Endodermal cell (in vitro differentiated cells): ENCODE data around the gene MMRN2. TPM values are rescaled to one million over a fixed set of nuclear protein-coding genes. Genes with fewer than 3 reads are reported as not detected.

Experiments
- DNase-seq: peaks from one replicate; pipeline ENCODE4 v3.0.0-alpha.2; 2017
- H3K27ac ChIP-seq: 2 replicates; pipeline ENCODE4 v1.5.1; 2013; ENCODE audit warnings: mild to moderate bottlenecking, low read depth, low read length, moderate library complexity
- H3K27me3 ChIP-seq: 2 replicates; pipeline ENCODE4 v1.6.1; 2013; ENCODE audit warnings: mild to moderate bottlenecking, low read length, moderate library complexity; ENCODE audit not compliant: insufficient read depth, control insufficient read depth, poor library complexity, severe bottlenecking
- H3K36me3 ChIP-seq: 2 replicates; pipeline ENCODE4 v1.7.0; 2013; ENCODE audit warnings: mild to moderate bottlenecking, low read length, moderate library complexity; ENCODE audit not compliant: control insufficient read depth, insufficient read depth
- H3K4me1 ChIP-seq: one replicate; pipeline ENCODE4 v1.7.0; 2013; ENCODE audit warnings: low read length; ENCODE audit not compliant: control insufficient read depth, insufficient read depth
- H3K4me3 ChIP-seq: 2 replicates; pipeline ENCODE4 v1.5.1; 2013; ENCODE audit warnings: mild to moderate bottlenecking, low read length, moderate library complexity
- H3K9ac ChIP-seq: 2 replicates; pipeline ENCODE4 v1.6.1; 2013; ENCODE audit warnings: mild to moderate bottlenecking, low read length, moderate library complexity; ENCODE audit not compliant: poor library complexity, severe bottlenecking; ENCODE audit errors: extremely low read depth
- H3K9me3 ChIP-seq: 2 replicates; pipeline ENCODE4 v1.6.1; 2013; ENCODE audit warnings: mild to moderate bottlenecking, low read length, moderate library complexity; ENCODE audit not compliant: control insufficient read depth
- H3K27ac Mint-ChIP-seq: 2 replicates; pipeline ENCODE4 v1.8.0; 2020; ENCODE audit warnings: mixed read lengths
- H3K27me3 Mint-ChIP-seq: 2 replicates; pipeline ENCODE4 v1.8.0; 2021; ENCODE audit warnings: mild to moderate bottlenecking, mixed read lengths; ENCODE audit not compliant: insufficient read depth
- H3K36me3 Mint-ChIP-seq: 2 replicates; pipeline ENCODE4 v1.8.0; 2020; ENCODE audit warnings: low read depth, mixed read lengths
- H3K4me1 Mint-ChIP-seq: 2 replicates; pipeline ENCODE4 v1.8.0; 2020; ENCODE audit warnings: mixed read lengths
- H3K4me3 Mint-ChIP-seq: 2 replicates; pipeline ENCODE4 v1.8.0; 2020; ENCODE audit warnings: mild to moderate bottlenecking, moderate library complexity, mixed read lengths
- H3K9me3 Mint-ChIP-seq: 2 replicates; pipeline ENCODE4 v1.8.0; 2020; ENCODE audit warnings: mild to moderate bottlenecking, mixed read lengths
- CTCF ChIP-seq: fragments of 200-600 bp; sonication (generic); conservative IDR thresholded peaks from 2 replicates; pipeline ENCODE4 v1.5.0; 2021; ENCODE audit warnings: antibody characterized with exemption, mild to moderate bottlenecking
- WGBS, 2 experiments: methylation state at CpG; one replicate each; pipeline versions ENCODE4 v1.1.5 to v1.1.7; 2013; ENCODE audit warnings: missing lambda C conversion rate in 2 of 2, mixed read lengths in 1 of 2; ENCODE audit not compliant: insufficient coverage in 1 of 2, insufficient read length in 1 of 2; 5-methylcytosine and 5-hydroxymethylcytosine counted together
- total RNA-seq, 2 donors: library from RNA; stranded (reverse); fragmentation: NEBNext Ultra II Directional in 1 of 2; extraction: Animal tissue kit (Norgen Biotek cat#: 25700) in 1 of 2; gene quantifications; 2 replicates in 1 of 2; 3 replicates in 1 of 2; pipeline ENCODE4 v1.2.1, GENCODE V29; 2021

The MMRN2 gene
- total RNA-seq, 2 donors from 2014 or later, result 1.00 to 1.3 TPM

GRCh38 chr10:86918022-86918471 lies 39.4 kb downstream of the MMRN2 start:
- Histone ChIP-seq H3K27me3 (no peaks in the 10 kb centered on the region), H3K9me3 (no peaks in the 10 kb centered on the region), H3K27ac (no peak overlapping the region), H3K9ac (no peak overlapping the region), H3K4me3 (no peak overlapping the region), H3K4me1 (no peaks in the 10 kb centered on the region), H3K36me3 (peaks cover 95% of the 10 kb centered on the region)
- Mint-ChIP-seq H3K9me3 (no peaks in the 10 kb centered on the region), H3K27ac (peak overlapping the region; percentile 73), H3K27me3 (no peaks in the 10 kb centered on the region), H3K4me1 (peaks cover 2% of the 10 kb centered on the region), H3K36me3 (peaks cover 82% of the 10 kb centered on the region), H3K4me3 (no peak overlapping the region)
- no peak for DNase-seq
- TF ChIP-seq CTCF, result no peak
- WGBS, 2 experiments, result 85 to 94% methylated on average over 4 to 5 of the region's 5 CpGs

- no peaks in the 10 kb centered on the region for H3K9me3 ChIP-seq
- H3K4me3 ChIP-seq, result no peak overlapping the region
- peaks cover 66% of the 10 kb centered on the region for H3K36me3 Mint-ChIP-seq
- DNase-seq, result no peak
- H3K9ac ChIP-seq, result no peak overlapping the region
- no peak for TF ChIP-seq CTCF
- no peaks in the 10 kb centered on the region for H3K4me1 ChIP-seq
- no peak overlapping the region for H3K27ac ChIP-seq
- no peak overlapping the region for H3K4me3 Mint-ChIP-seq
- no peaks in the 10 kb centered on the region for H3K27me3 Mint-ChIP-seq
- peaks cover 87% of the 10 kb centered on the region for H3K36me3 ChIP-seq
- WGBS, 2 experiments, result 88% methylated on average over 1 of the region's 1 CpG; no CpG with 5 or more reads in 1 of the 2 experiments
- H3K27ac Mint-ChIP-seq, result no peak overlapping the region
- H3K9me3 Mint-ChIP-seq, result no peaks in the 10 kb centered on the region
- H3K4me1 Mint-ChIP-seq, result peaks cover 2% of the 10 kb centered on the region
- no peaks in the 10 kb centered on the region for H3K27me3 ChIP-seq
Observed at GRCh38 chr10:86914734-86915133, 42.7 kb downstream of the MMRN2 start.

GRCh38 chr10:86905429-86905828 lies 52.0 kb downstream of the MMRN2 start:
- Histone ChIP-seq H3K36me3 (peaks cover 68% of the 10 kb centered on the region), H3K27ac (no peak overlapping the region), H3K27me3 (no peaks in the 10 kb centered on the region), H3K9me3 (no peaks in the 10 kb centered on the region), H3K4me1 (no peaks in the 10 kb centered on the region), H3K4me3 (no peak overlapping the region), H3K9ac (no peak overlapping the region)
- Mint-ChIP-seq H3K4me3 (no peak overlapping the region), H3K4me1 (no peaks in the 10 kb centered on the region), H3K27ac (no peak overlapping the region), H3K27me3 (no peaks in the 10 kb centered on the region), H3K9me3 (no peaks in the 10 kb centered on the region), H3K36me3 (peaks cover 71% of the 10 kb centered on the region)
- DNase-seq, result no peak
- no peak for TF ChIP-seq CTCF
- WGBS, 2 experiments, result 96 to 100% methylated on average over 1 of the region's 1 CpG
